ENCODE data around the gene TEX2.

DNA sequence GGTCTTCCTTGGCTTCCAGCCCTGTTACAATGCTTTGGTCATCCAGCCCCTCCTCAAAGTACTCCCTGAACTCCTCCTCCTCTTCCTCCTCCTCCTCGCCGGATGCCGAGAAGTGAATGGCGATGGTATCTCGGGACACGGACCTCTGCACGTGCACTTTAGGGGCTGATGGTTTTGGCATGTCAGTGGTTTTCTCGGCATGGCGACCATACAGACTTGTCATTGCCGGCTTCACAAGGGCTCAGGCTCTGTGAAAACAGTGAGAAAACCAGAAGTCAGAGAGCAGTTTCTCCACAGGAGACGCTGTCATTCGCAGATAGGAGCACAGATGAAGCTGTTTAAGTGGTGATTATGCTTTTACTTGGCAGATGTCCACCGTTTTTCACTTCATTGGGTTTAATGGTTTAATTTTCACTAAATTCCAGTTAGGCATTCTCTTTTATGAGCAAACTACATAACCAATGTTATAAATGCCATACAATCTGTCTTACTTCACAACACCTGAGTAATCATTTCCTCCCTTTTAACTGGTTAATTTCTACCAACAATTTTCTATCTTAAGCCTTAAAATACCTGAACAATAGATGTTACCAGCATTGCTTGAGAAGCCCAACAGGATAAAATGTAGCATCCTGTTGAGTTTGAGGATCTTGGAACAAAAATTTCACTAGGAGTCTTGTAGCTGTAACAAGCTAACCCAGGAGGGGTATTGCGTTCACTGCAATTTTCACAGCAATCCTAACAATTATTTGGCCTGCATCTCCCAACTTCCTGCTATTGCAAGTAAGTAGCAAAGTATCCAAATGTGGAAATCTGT, 48.9 kb downstream of the TEX2 start:
- no peak for TF ChIP-seq IRF1 (CRISPR knock-in tag; IDR thresholded peaks at IDR 0.05; ENCODE audit: low read depth)
- no peak for TF ChIP-seq SNAI1 (CRISPR knock-in tag; IDR thresholded peaks at IDR 0.05; ENCODE audit: borderline replicate concordance)
- no peak for TF ChIP-seq REST (IDR thresholded peaks at IDR 0.05; ENCODE audit: borderline replicate concordance in 1 of 2, low read depth in 1 of 2, low read length in 2 of 2)
- TF ChIP-seq, protein P1, sequence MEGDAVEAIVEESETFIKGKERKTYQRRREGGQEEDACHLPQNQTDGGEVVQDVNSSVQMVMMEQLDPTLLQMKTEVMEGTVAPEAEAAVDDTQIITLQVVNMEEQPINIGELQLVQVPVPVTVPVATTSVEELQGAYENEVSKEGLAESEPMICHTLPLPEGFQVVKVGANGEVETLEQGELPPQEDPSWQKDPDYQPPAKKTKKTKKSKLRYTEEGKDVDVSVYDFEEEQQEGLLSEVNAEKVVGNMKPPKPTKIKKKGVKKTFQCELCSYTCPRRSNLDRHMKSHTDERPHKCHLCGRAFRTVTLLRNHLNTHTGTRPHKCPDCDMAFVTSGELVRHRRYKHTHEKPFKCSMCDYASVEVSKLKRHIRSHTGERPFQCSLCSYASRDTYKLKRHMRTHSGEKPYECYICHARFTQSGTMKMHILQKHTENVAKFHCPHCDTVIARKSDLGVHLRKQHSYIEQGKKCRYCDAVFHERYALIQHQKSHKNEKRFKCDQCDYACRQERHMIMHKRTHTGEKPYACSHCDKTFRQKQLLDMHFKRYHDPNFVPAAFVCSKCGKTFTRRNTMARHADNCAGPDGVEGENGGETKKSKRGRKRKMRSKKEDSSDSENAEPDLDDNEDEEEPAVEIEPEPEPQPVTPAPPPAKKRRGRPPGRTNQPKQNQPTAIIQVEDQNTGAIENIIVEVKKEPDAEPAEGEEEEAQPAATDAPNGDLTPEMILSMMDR (CRISPR knock-in tag; IDR thresholded peaks at IDR 0.05), result no peak
- TF ChIP-seq RBFOX2 (IDR thresholded peaks at IDR 0.05; ENCODE audit: low read depth, low read length), result no peak

Measured in HepG2 (cell line).